ENCODE results near the gene STRN3.
"Not testable (repeated sequence)": the region's sequence is repeated elsewhere in the genome, so short reads cannot be mapped to it uniquely, and the experiment has no call there.

STRN3 gene

DNA sequence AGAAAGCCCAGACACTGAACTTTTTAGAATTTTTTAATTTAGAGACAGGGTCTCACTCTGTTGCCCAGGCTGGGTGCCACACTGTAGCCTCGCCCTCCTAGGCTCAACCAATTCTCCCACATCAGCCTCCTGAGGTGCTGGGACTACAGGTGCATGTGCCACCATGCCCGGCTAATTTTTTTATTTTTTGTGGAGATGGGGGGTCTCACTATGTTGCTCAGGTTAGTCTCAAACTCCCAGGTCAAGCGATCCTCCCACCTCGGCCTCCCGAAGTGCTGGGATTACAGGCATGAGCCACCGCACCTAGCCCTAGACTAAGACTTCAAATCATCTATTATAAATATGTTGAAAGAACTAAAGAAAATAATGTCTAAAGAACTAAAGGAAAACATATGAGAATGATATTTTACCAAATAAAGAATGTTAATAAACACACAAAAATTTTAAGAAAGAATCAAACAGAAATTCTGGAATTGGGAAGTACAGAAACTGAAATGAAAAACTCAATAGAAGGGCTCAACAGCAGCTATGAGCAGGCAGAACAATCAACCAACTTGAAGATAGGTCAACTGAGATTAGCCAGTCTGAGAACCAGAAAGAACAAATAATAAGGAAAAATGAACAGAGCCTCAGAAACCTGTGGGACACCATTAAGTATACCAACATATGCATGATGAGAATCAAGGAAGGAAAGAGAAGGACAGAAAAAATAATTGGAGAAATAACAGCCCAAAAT lies 27.0 kb downstream of the STRN3 start:
- no peak for DNase-seq

DNA sequence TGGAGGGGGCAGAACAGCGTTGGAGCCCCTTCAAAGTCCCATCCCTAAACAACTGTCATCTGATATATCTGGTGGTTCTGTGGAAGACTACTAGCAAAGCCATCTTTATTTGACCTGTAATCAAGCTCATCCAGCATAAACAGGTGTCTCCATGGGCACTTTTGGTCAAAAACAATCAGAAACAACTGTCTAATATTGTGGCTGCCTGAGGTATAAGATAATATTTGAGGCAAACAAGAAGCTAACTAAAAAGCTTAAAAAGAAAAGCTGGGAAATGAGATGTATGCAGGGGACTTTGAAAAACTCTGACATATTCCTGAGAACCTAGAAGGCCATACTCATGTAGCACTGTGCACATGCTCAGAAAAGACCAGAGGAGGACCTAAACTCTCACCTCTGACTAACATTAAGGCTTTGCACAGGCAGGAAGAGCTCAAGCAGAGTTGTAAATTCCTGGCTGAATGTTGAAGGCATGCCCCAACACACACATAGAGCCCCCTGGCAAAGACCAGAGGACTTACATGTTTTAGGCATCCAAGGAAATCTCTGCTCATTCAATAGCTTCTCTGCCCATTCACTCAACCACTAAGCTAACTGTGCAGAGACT lies 28.0 kb downstream of the STRN3 start:
- no peak for DNase-seq

DNA sequence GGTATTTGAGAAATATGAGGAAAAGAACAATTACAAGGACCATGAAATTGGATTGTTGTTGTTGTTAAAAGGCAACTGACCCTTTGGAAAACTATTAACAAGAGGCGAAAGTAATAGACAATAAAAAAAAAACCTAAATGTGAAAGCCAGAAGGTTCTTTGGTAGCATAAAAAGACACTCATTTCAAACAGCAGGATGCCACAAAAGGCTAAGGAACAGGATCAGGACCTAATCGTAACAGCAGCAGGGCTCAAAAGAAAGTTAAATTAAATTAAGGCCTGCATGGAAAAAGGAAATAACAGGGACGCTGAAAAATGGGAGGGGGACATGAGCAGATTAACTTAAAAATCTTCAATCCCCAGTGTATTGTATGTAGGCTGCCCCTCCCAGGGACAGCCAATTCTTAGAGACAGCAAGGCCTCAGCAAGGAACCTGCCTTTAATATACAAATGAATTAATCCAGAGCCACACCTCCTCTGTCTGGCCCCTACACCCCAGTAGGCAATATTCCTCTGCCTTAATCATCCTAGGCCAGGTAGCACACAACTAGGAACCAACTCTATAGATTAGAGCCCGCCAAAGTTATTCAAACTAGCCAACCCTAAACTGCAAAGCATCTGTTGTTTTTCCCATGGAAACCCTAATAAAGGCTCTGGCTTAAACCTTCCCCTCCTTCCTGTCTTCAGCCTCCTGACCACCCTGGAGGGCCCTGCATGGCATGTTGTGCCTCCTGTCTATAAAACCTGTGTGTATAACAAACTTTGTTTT lies 29.1 kb downstream of the STRN3 start:
- DNase-seq = no peak

GRCh38 chr14:30995689-30996088 lies 30.5 kb downstream of the STRN3 start:
- DNase-seq = no peak

DNA sequence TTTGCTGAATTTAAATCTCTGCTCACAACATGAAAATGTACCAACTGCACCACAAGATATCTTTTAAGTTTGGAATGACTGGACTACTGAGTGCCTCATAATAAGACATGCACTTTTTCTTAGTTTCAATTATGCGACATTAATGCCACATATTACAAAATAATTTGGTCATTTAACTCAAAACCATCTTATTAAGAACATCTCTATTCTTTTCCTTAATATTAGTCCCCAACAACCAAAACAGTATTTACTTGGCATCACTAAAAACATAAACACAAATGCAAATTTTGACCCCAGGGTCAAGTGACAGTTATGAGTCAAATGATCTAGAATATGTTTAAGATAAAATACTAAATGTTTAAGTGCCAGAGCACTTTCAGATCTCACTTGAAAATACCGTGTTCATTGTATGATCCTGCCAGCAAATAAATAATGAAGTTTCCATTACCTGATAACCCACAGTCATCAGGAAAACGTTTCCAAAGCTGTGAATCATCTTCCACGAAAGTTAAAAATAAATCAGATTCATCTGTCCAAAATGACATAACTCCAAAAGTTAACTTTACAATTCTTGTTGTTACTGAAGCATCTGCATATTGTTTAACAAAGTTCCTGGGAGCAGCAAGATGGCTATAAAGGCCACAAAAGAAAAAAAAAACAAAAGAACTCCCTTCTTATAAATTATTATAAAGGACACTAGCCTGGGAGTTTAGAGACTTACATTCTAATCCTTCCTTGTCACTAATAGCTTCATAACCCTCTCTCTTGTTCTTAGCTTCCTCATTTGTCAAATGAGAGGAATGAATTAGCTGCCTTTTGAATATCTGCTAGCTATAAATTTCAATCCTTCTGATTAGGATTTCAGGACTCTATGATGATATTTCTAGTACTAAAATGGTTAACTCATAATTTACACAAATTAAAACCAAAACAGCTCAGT lies 31.2 kb downstream of the STRN3 start:
- no peak for DNase-seq

- no peak for DNase-seq
Measured at GRCh38 chr14:30993071-30993470, 33.1 kb downstream of the STRN3 start.

DNA sequence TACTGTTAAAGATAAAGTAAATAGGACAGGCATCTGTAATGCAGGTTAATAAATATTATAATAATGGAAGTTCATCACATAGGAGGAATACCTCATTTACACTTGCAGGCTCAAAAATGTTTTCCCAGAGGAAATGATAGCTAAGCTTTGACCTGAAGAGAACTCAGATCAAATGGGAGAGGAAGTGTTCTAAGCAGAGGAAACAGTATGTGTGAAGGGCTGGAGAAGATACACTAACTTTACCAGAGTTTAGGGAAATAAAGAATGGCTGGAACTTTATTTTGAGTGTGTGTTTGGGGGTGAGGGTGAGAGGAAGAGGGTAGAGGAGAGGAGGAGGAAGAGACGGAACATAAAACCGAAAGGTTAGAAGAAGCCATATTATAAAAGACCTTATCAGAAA lies 34.8 kb downstream of the STRN3 start:
- no peak for DNase-seq

- DNase-seq = no peak
Measured at GRCh38 chr14:30990770-30991169, 35.4 kb downstream of the STRN3 start.

- DNase-seq = no peak
Measured at GRCh38 chr14:30988509-30988908, 37.7 kb downstream of the STRN3 start.

- DNase-seq = no peak
Measured at GRCh38 chr14:30985796-30986195, 40.4 kb downstream of the STRN3 start.

DNA sequence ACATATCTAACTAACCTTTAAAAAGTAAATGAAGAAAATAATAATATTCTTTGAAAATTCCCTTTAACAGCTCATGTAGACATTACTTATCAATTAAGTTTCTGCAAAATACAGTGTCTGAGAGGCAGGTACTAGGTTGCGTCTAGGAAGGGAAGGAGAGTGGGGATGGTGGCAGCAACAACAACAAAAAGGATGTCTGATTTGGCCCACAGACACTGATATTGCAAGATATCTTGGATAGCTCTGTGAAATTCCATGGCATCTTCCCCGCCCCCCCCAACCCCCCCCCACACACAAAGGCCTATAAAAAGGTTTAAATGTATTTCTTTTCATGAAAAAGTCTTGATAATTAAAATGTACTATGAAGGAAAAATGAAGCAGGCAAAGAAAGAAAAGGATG lies 42.3 kb downstream of the STRN3 start:
- no peak for DNase-seq

GRCh38 chr14:30982533-30982932 lies 43.6 kb downstream of the STRN3 start:
- DNase-seq = no peak

DNA sequence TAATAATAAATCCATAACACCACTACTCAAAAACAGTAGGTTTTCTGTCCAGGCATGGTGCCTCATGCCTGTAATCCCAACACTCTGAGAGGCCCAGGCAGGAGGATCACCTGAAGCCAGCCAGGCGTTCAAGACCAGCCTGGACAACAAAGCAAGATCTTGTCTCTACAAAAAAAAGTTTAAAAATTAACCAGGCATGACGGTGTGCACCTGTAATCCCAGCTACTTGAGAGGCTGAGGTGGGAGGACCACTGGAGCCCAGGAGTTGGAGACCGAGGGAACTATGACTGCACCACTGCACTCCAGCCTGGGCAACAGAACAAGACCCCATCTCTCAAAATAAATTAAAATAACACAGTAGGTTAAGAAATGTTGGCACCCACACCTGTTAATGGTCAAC lies 45.2 kb downstream of the STRN3 start:
- DNase-seq = no peak

GRCh38 chr14:30980106-30980704 lies 46.0 kb downstream of the STRN3 start:
- DNase-seq = peak; percentile 48 to 52

DNA sequence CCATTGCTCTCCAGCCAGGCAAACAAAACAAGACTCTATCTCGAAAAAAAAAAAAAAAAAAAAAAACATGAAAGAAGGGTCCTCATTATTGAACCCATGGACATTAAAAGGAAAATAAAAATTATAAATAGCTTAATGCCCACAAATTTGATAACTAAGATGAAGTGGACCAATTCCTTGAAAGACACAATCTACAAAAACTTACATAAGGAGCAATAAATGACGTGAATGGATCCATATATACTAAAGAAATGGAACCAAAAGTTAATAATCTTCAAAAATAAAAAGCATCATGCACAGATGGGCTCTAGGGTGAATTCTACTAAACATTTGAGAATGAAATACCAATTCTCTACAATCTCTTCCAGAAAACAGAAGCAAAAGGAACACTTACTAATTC lies 48.4 kb downstream of the STRN3 start:
- no peak for DNase-seq

- no peak for DNase-seq
Measured at GRCh38 chr14:30974628-30975027, 51.6 kb downstream of the STRN3 start.

GRCh38 chr14:30972882-30973582 lies 53.1 kb downstream of the STRN3 start:
- DNase-seq = no peak

GRCh38 chr14:30972036-30972732 lies 54.0 kb downstream of the STRN3 start:
- not testable (repeated sequence) for DNase-seq

DNA sequence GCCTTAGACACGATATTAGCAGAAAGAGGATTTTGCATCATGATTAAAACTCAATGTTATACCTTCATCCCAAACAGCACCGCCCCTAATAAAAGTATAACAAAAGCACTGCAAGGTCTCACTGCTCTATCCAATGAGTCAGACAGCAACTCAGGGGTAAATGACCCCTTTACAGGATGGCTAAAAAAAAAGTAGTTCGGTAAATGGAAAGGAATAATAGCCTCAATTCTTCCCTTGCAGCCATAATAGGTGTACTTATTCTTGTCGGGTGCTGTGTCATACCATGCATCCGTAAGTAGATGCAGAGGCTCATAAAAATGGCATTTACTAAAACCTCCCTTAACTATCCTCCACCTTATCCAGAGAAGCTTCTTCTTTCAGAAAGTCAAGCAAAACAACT lies 54.6 kb downstream of the STRN3 start:
- no peak for DNase-seq

- not testable (repeated sequence) for DNase-seq
Measured at GRCh38 chr14:30969796-30970195, 56.4 kb downstream of the STRN3 start.

Data from SHP77 (cell line).